NCI-H1436 (cell line): ENCODE data around the gene ZNF649.

Source experiments
- DNase-seq: peaks from one replicate; lab custom pipeline; 2025; lab: John Stamatoyannopoulos, UW

Gene ZNF649

DNA sequence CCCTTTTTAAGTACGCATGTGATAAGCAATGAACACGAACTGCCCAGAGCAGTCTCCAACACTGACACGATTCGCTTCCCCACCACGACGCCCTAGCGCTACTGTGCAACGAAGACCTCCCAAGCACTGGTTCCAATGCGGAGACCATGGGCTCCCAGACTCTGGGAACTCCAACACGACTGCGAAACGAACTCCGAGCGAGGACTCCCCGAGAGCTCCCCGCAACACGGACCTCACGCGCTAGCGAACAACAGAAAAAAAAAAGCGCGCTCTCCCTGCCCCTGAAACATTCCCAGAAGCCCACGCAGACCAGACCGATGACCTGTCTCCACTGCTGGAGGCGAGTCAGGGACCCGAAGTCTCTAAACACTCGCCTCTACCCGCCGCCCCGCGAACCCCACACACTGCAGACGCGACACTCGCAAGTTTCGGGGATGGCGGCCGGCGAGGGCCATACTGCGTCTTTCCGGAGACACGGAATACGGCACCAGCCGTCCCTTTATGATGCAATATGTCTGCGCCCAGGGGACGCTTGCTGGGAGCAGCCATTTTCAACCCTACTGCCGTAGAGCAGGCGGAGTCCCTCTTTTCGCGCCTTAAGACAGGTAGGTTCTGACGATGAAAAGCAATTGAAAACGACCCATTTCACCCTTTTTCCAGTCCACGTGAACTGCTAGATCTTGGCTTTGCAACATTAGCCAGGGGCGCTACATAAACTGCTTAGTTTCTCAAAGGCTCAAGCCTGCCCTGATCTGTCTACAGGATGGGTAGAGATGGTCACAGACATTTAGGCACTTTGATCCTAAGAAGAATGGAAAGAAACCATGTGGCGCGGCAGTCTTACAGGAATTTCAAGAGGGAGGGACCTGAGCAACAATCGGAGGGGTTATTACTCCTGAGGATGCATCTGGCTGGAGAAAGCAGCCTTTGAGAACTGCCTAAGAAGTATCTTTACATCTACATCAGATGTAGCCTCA is 17.0 kb downstream of the ZNF649 start, which contains the start of gene ZNF577:
Gene ZNF577 (minus strand): TSS at position 430 of the 977 bp plus-strand sequence. CDS start 7,569 bp downstream, outside the sequence.
- DNase-seq = no peak

GRCh38 chr19:51884713-51885112 is 20.1 kb downstream of the ZNF649 start:
- no peak for DNase-seq

GRCh38 chr19:51882518-51882917 is 22.3 kb downstream of the ZNF649 start:
- no peak for DNase-seq

DNA sequence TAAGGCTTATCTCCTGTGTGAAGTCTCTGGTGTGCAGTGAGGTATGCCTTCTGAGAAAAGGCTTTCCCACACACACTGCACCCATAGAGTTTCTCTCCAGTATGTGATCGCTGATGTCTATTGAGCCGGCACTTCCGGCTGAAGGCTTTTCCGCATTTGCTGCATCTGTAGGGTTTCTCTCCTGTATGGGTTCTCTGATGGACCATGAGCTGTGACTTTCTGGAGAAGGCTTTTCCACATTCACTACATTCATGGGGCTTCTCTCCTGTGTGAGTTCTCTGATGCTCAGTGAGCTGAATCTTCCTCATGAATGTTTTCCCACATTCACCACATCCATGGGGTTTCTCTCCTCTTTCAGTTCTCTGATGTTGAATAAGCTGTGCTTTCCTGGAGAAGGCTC is 31.7 kb downstream of the ZNF649 start:
- DNase-seq = no peak

GRCh38 chr19:51861870-51862622 is 42.8 kb downstream of the ZNF649 start:
- DNase-seq = no peak
